Left ventricle myocardium superior (tissue), 1 donor: Measurements from ENCODE around the gene SIK3. TPM values are rescaled to one million over a fixed set of nuclear protein-coding genes. Genes with fewer than 3 reads are reported as not detected.
A peak's percentile ranks its signal among the peaks of the same experiment; 100 is the strongest.

Experiments
- ATAC-seq: fragments of 200-7000 bp; cut with Tn5 transposase; one replicate; pipeline ENCODE4 v1.9.1; 2020; ENCODE audit warnings: mild to moderate bottlenecking, moderate library complexity
- DNase-seq: peaks from one replicate; pipeline ENCODE4 v3.0.0-alpha.2; 2020
- intact Hi-C: fragments of 100-400 bp; cut with micrococcal nuclease; formaldehyde crosslinking; loops from one replicate; pipeline ENCODE4 v1.11.0; 2022
- total RNA-seq: library from RNA; stranded (reverse); fragmentation: NEBNext Ultra II Directional; extraction: Animal tissue kit (Norgen Biotek cat#: 25700); gene quantifications from one replicate; pipeline ENCODE4 v1.2.1, GENCODE V29; 2021
- donor health status: DM: no; HTN: yes; CAD: no; lungs with severe emphysema.

Gene SIK3
- total RNA-seq, 1 donor from 2014 or later: 31.9 TPM

DNA sequence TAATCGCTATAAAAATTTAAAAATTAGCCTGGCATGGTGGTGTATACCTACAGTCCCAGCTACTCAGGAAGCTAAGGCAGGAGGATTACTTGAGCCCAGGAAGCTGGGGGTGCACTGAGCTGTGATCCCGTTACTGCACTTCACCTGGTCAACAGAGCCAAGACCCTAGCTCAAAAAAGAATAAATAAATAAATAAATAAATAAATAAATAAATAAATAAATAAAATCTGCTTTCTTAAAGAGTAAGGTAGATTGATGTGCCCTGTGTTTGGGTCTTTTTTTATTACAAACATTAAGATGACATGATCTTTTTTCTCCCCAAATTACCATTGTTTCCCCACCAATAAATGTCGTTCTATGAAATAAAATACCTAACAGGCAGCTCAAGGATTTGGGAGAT is 146.5 kb downstream of the SIK3 start:
- DNase-seq: no peak
- no peak for ATAC-seq
- intact Hi-C loops: no loop called here

DNA sequence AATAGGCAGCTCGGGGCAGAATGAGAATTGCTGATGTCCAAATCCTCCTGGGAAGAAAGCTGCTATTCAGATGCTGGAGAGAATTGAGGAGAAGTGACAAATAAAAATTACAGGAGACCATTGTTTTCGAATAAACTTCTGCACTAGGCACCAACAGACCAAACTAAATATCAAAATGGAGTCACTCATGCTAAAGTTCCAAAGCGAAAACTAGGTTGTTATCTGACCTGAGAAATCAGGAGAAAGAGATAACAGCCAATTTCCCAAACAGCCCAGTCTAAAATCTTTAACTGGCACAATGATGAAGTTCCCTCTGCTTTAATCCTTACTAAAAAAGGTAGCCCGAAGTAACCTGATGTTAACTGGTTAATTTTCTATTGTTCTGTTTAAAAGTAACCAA is 148.0 kb downstream of the SIK3 start:
- ATAC-seq: no peak
- intact Hi-C loops: no loop called here
- no peak for DNase-seq

DNA sequence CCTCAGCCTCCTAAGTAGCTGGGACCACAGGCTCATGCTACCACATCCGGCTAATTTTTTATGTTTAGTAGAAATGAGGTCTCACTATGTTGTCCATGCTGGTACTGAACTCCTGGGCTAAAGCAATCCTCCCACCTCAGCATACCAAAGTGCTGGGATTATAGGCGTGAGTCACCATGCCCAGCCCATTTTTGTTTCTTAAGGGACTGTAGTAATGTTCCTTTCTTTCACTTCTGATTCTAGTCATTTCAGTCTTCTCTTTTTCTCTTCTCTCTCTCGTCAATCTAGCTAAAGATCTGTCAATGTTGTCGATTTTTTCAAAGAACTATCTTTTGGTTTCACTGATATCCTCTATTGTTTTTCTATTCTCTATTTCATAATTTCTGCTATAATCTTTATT is 149.8 kb downstream of the SIK3 start:
- ATAC-seq: no peak

DNA sequence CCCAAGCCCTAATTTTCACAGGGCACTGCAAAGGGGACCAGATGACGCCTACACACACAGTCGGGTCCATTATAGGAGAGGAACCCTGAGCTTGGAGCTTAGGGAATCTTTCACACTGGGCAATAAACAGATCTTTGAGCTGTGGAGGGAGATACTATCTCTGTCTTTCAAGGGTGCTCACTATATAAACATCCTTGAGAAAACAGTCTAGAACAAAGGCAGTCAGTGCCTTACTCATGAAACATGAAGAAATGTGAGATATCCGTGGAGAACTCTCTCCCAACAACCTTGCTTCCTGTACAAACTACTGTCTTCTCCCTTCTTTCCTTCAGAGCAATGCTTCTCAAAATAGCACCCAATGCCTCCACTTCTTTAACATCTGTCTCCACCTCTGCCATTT is 151.8 kb downstream of the SIK3 start:
- intact Hi-C loops: no loop called here
- ATAC-seq (no peak), DNase-seq (no peak)

More for the DNA sequence above, 149.8 kb downstream of the SIK3 start:
- DNase-seq: no peak
- intact Hi-C loops: no loop called here

GRCh38 chr11:116939499-116939898 is 158.7 kb downstream of the SIK3 start:
- no peak for ATAC-seq
- intact Hi-C loops: no loop called here
- no peak for DNase-seq

DNA sequence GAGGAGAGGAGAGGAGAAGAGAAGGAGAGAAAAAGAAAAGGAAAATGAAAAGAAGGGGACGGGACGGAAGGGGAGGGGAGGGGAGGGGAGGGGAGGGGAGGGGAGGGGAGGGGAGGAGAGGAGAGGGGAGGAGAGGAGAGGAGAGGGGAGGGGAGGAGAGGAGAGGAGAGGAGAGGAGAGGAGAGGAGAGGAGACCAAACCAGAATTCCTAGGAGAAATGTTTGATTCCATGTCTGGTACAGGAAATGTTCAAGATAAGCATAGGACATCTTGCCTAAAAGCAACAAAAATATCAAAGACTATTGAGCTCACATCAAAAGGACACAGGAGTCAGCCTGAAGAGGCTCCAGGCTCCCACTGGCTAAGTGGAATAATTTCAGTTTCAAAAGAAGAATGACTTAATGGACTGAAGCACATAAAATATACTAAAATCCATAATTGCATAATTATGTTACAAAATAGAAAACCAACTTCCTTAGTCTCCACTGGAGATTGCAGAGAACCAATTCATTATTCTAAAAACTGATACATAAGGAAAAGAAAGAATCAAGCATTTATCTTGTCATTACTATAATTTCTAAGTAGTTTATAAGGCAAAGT is 159.7 kb downstream of the SIK3 start:
- intact Hi-C loops: no loop called here
- no peak for ATAC-seq

DNA sequence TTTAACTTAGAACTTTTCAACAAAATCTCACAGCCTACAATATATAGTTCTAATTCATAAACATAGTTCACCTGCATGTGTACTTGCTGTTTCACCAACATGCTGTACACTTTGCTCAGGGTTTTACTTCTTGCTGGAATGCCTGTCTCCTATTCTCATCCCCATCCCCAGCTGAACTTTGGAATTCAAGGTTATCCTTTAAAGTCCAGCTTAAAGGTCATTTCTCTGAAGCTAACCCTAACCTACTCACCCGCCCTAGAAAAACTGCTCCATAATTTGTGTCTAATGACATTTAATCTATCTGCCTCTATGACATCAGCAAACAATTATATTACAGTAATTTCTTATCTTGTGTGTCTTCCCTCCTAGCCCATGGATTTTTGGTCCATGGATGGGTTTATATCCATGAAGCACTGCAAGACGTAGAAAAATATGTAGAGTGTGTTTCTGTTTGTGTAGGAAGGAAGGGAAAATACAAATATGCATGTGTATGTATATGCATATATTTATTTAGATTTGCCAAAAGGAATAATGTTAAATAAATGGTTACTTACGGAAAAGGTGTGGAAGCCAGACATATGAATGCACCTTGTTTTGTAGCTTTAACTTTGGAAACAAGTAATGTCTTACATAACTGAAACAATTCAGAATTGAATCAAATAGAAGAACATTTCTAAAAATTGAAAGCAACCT is 161.3 kb downstream of the SIK3 start:
- intact Hi-C loops: no loop called here
- DNase-seq: no peak
- ATAC-seq: no peak

More for the DNA sequence above, 159.7 kb downstream of the SIK3 start:
- no peak for DNase-seq

DNA sequence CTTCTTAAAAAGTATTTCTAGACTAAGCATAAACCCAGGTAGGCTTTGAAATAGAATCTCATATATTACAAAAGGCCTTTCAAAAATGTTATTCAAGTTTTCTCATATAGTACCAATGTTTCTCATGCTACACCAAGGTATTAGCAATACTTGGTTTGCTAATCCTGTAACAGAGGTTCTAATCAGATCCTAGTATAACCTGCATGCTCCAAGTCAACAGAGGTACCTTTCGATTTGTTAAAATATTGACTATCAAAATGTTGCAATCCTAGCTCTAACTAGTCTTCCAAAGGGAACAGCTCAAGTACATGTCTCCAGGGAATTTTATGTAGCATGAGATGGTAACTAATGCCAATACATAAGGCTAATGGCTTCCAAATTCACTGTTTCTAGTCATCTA is 162.7 kb downstream of the SIK3 start:
- intact Hi-C loops: no loop called here
- no peak for ATAC-seq
- no peak for DNase-seq

- intact Hi-C loops: no loop called here
Observed at GRCh38 chr11:116935089-116935488, 163.1 kb downstream of the SIK3 start.

GRCh38 chr11:116933961-116934360 is 164.3 kb downstream of the SIK3 start:
- ATAC-seq (no peak), DNase-seq (no peak)
- intact Hi-C loops: no loop called here

More at GRCh38 chr11:116935089-116935488, 163.1 kb downstream of the SIK3 start:
- DNase-seq (no peak), ATAC-seq (no peak)

- intact Hi-C loops: no loop called here
Observed at GRCh38 chr11:116932181-116932580, 166.0 kb downstream of the SIK3 start.

GRCh38 chr11:116931206-116931953 is 166.8 kb downstream of the SIK3 start:
- intact Hi-C loops: no loop called here
- DNase-seq (no peak), ATAC-seq (peak; percentile 60)

More at GRCh38 chr11:116932181-116932580, 166.0 kb downstream of the SIK3 start:
- ATAC-seq (no peak), DNase-seq (no peak)

DNA sequence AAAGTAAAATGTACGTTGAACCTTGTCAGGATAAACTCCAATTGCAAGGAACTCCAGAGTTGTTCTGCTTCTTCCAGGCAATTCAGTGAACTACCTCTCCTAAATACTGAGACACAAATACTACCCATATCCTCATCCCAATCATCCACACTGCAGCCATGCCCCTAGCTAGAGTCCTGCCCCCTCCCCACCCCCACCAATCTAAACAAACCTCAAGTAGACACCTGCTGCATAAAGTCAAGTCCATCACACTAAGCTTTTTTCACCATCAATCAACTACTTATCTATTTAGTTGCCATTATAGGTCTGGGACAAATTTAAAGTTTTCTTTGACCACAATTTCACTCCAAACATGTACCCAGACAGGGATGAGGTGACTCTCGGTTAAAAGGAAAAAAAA is 167.6 kb downstream of the SIK3 start:
- intact Hi-C loops: no loop called here
- DNase-seq: no peak
- ATAC-seq: no peak

DNA sequence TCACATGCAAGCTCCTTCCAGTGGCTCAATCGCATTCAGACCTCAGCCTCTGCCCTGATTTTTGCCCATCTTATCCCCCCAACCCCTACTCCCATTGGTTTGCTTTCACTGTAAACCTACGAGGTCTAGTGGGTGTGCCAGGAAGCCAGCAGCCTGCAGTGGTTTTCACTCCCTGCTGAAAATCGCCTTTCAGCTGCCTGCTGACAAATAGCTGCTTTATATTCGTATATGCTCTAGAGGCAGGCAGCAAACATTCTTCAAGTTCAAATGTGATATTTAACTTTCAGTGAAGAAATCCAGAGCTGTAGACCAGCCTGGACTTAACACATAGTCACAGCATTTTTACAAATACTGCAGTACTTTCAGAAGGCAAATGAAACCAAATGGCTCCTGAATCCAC is 168.1 kb downstream of the SIK3 start:
- ATAC-seq: peak; percentile 49
- intact Hi-C loops: no loop called here
- no peak for DNase-seq

DNA sequence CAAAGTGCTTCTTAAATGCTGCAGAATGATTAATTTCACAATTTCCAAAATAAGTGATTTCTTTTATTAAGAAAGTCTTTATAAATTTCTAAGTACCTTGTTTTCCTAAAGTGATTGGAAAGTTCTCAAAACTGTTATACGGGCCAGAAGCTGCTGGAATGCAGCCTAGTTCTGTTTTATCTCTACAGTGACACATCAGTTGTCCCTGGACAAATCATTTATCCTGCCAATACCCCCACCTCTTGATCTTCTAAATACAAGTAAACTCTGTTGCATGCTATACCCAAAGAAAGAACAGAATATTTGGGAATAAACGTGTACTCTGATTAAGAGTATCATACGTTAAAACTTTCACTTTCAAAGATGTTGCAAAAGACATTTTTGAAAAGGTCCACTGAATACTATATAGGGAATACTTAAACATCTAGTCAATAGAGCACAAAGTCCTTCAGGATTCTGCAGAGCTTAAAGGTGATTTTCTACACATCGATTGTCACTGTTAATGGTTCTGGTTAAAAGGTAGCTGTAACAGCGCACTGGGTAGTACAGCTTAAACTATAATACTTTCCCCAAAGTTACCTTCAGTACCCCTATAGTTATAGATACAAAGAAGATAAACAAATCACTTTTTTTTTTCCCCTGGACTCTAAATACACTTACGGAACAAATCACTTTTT is 168.7 kb downstream of the SIK3 start:
- DNase-seq (no peak), ATAC-seq (peak; percentile 58)
- intact Hi-C loops: no loop called here

- intact Hi-C loops: no loop called here
- ATAC-seq (no peak), DNase-seq (no peak)
Observed at GRCh38 chr11:116928845-116929244, 169.4 kb downstream of the SIK3 start.

GRCh38 chr11:116928102-116928777 is 170.0 kb downstream of the SIK3 start:
- intact Hi-C loops: no loop called here
- DNase-seq (no peak), ATAC-seq (no peak)

DNA sequence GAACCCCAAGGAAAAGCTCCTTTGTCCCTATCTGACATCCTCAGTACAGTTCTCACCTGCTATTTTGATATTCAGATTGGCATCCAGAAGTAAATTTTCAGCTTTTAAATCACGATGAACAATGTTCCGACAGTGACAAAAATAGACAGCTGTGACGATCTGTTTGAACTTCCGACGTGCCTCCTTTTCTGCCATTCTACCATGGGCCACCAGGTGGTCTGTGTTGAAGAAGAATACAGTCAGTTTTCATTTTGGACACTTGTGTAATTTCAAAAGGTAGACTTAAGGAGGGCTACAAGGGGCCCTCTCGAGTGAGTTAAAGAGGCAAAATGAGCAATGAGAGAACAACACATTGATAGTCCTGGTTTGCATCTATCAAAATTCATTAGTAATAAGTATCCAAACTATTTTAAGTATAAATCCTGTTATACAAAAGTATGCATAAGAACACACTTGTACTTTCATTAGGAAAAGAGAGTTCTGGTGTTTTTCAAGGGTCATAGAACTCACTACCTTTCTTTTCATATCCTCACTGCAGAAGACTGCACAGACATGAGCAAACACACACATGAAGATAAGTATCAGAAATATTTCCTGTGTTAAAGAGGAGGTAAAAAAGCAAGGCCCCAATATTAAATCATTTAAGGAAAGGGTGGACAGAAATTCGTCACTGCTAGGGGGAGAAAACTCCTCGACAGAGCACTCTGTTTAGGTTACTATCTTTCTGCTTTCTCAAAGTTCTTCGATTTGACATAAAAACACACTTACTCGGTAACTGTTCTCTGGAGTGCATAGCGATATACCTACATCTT is 170.9 kb downstream of the SIK3 start:
- ATAC-seq (no peak), DNase-seq (no peak)
- intact Hi-C loops: no loop called here

GRCh38 chr11:116925050-116925449 is 173.2 kb downstream of the SIK3 start:
- DNase-seq (no peak), ATAC-seq (no peak)
- intact Hi-C loops: no loop called here
